Brain microvascular endothelial cell (primary cell): ENCODE data around the gene OPHN1.

Experiments used
- DNase-seq: peaks from one replicate; pipeline ENCODE4 v3.0.0-alpha.2; 2020
- H3K27ac ChIP-seq: fragments of 250-450 bp; sonication (Bioruptor Pico); 2 replicates; pipeline ENCODE4 v1.5.1; 2020; ENCODE audit warnings: mild to moderate bottlenecking, moderate library complexity
- H3K27me3 ChIP-seq: fragments of 250-450 bp; sonication (Bioruptor Pico); replicated peaks from 2 replicates; pipeline ENCODE4 v1.5.1; 2020; ENCODE audit warnings: mild to moderate bottlenecking
- H3K36me3 ChIP-seq: fragments of 250-450 bp; sonication (Bioruptor Pico); replicated peaks from 2 replicates; pipeline ENCODE4 v1.5.1; 2020; ENCODE audit warnings: mild to moderate bottlenecking
- H3K4me3 ChIP-seq: 2 replicates; pipeline ENCODE4 v1.5.1; 2011; ENCODE audit warnings: low read depth, mild to moderate bottlenecking, control low read depth, low read length, moderate library complexity
- in situ Hi-C: cut with HindIII; loops from 2 replicates; pipeline ENCODE4 v1.10.0; 2017; ENCODE audit warnings: low sequenced_read_pairs, low pct_ligation_motif_present
- TF ChIP-seq, protein P1 (sequence below): IDR thresholded peaks from 2 replicates; pipeline ENCODE4 v1.5.1; 2011; ENCODE audit warnings: low read depth, mild to moderate bottlenecking, moderate library complexity, low read length, control low read depth, inconsistent platforms; ENCODE audit errors: missing control alignments

Gene OPHN1

DNA sequence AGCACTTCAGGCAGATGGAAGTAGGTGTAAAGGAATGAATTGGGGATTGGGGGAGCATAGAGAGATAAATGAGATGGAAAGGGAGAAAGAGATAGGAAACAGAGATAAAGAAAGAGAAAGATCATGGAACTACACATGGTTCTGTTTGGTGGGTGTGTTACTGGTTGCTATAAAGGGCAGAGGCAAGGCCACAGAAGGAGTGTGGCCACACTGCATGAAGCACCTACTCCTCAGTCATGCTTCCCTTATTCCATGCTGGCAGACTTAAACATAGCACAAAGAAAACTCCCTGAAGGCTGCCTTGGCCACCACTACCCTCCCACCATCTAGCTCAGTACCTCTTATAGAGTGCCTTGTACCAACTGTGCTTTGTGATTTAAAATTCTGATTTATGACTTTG lies 56.9 kb downstream of the OPHN1 start:
- Histone ChIP-seq H3K27me3 (no peaks in the 10 kb centered on the region), H3K27ac (no peak overlapping the region), H3K4me3 (no peak overlapping the region), H3K36me3 (no peaks in the 10 kb centered on the region)
- no peak for DNase-seq
- in situ Hi-C loops = no loop called here
- TF ChIP-seq, protein P1, sequence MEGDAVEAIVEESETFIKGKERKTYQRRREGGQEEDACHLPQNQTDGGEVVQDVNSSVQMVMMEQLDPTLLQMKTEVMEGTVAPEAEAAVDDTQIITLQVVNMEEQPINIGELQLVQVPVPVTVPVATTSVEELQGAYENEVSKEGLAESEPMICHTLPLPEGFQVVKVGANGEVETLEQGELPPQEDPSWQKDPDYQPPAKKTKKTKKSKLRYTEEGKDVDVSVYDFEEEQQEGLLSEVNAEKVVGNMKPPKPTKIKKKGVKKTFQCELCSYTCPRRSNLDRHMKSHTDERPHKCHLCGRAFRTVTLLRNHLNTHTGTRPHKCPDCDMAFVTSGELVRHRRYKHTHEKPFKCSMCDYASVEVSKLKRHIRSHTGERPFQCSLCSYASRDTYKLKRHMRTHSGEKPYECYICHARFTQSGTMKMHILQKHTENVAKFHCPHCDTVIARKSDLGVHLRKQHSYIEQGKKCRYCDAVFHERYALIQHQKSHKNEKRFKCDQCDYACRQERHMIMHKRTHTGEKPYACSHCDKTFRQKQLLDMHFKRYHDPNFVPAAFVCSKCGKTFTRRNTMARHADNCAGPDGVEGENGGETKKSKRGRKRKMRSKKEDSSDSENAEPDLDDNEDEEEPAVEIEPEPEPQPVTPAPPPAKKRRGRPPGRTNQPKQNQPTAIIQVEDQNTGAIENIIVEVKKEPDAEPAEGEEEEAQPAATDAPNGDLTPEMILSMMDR = no peak

- Histone ChIP-seq H3K4me3 (no peak overlapping the region), H3K27ac (no peak overlapping the region), H3K36me3 (no peaks in the 10 kb centered on the region), H3K27me3 (no peaks in the 10 kb centered on the region)
- DNase-seq = peak; percentile 1
- in situ Hi-C loops = no loop called here
- TF ChIP-seq, protein P1 = no peak
These were observed 57.5 kb downstream of the OPHN1 start for GRCh38 chrX:68375803-68376202.

GRCh38 chrX:68372665-68373064 lies 60.6 kb downstream of the OPHN1 start:
- Histone ChIP-seq H3K27ac (no peak overlapping the region), H3K36me3 (no peaks in the 10 kb centered on the region), H3K27me3 (no peaks in the 10 kb centered on the region), H3K4me3 (no peak overlapping the region)
- DNase-seq = no peak
- TF ChIP-seq, protein P1 = no peak
- in situ Hi-C loops = no loop called here

GRCh38 chrX:68369559-68369958 lies 63.7 kb downstream of the OPHN1 start:
- TF ChIP-seq, protein P1 = no peak
- Histone ChIP-seq H3K27ac (no peak overlapping the region), H3K36me3 (no peaks in the 10 kb centered on the region), H3K27me3 (no peaks in the 10 kb centered on the region), H3K4me3 (no peak overlapping the region)
- DNase-seq = no peak
- in situ Hi-C loops = no loop called here

GRCh38 chrX:68365341-68365740 lies 68.0 kb downstream of the OPHN1 start:
- no peak overlapping the region for H3K27ac ChIP-seq
- in situ Hi-C loops = no loop called here
- H3K27me3 ChIP-seq = no peaks in the 10 kb centered on the region
- H3K36me3 ChIP-seq = no peaks in the 10 kb centered on the region
- no peak for DNase-seq
- H3K4me3 ChIP-seq = no peak overlapping the region
- TF ChIP-seq, protein P1 = no peak

GRCh38 chrX:68363984-68364383 lies 69.3 kb downstream of the OPHN1 start:
- Histone ChIP-seq H3K4me3 (no peak overlapping the region), H3K27me3 (no peaks in the 10 kb centered on the region), H3K27ac (no peak overlapping the region), H3K36me3 (no peaks in the 10 kb centered on the region)
- in situ Hi-C loops = no loop called here
- TF ChIP-seq, protein P1 = no peak
- DNase-seq = no peak
